Choroid plexus epithelial cell (primary cell): ENCODE data around the gene PRKG1.

Experiments used
- DNase-seq: peaks from one replicate; pipeline ENCODE4 v3.0.0-alpha.2; 2010; ENCODE audit warnings: low read depth
- H3K4me3 ChIP-seq: 2 replicates; pipeline ENCODE4 v1.5.1; 2011; ENCODE audit warnings: low read depth, mild to moderate bottlenecking, control low read depth, low read length, moderate library complexity
- TF ChIP-seq, protein P1 (sequence below): conservative IDR thresholded peaks from 2 replicates; pipeline ENCODE4 v1.5.1; 2011; ENCODE audit warnings: low read depth, mild to moderate bottlenecking, control low read depth, inconsistent platforms, low read length, moderate library complexity

PRKG1 gene

DNA sequence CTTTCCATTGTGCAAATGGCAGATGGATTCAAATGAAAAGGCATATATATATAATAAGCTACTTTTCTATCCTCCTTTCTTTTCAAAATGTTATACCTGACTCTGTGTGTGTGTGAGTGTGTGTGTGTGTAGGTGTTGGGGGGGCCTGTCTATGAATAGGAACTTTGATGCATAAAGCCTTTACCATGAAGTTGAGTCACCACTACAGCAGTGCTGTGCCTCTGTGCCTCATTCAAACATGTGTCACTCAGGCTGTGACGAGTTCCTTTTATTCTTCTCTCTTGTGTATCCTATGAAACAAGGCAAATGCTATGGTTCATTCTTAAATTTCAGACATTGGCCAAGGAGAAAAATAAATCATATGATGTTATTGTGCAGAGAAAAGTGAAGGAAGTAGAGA is 1187.1 kb downstream of the PRKG1 start:
- no peak overlapping the region for H3K4me3 ChIP-seq
- TF ChIP-seq, protein P1, sequence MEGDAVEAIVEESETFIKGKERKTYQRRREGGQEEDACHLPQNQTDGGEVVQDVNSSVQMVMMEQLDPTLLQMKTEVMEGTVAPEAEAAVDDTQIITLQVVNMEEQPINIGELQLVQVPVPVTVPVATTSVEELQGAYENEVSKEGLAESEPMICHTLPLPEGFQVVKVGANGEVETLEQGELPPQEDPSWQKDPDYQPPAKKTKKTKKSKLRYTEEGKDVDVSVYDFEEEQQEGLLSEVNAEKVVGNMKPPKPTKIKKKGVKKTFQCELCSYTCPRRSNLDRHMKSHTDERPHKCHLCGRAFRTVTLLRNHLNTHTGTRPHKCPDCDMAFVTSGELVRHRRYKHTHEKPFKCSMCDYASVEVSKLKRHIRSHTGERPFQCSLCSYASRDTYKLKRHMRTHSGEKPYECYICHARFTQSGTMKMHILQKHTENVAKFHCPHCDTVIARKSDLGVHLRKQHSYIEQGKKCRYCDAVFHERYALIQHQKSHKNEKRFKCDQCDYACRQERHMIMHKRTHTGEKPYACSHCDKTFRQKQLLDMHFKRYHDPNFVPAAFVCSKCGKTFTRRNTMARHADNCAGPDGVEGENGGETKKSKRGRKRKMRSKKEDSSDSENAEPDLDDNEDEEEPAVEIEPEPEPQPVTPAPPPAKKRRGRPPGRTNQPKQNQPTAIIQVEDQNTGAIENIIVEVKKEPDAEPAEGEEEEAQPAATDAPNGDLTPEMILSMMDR: no peak
- DNase-seq: no peak

DNA sequence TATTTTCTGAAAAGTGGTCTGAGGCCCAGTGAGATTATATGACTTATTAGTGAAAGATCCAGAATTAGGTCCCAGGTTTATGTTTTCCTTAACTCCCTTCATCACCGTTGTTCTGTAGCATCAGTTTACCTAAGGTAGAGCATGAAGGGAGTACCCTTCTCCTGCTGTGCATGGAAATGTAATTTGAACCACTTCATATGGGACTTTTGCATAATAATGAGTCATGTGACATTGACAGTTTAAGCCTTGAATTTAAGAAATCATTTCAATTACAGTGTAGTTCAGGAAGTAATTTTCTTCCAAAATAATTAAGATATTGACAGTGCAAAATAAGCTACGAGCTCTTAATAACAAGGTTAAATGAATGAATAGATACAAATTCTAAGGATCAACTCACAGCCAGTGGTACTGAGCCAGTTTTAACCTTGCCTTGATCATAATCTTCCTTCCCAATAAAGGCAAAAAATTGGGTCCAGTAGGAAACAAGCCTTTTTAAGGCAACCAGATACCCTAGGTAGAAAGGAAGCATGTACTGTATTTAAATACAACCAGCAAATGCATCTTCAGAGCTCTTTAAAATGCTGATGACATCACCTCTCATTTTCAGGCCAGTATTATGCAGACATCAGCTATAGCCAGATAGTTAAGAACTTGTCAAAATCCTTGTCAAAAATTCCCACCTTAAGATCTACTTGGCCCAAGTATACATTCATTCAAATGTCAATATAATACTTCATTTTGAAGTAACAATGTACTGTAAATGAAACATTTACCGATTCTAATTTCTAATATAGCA is 1191.0 kb downstream of the PRKG1 start:
- H3K4me3 ChIP-seq: no peak overlapping the region
- TF ChIP-seq, protein P1: no peak
- DNase-seq: no peak

DNA sequence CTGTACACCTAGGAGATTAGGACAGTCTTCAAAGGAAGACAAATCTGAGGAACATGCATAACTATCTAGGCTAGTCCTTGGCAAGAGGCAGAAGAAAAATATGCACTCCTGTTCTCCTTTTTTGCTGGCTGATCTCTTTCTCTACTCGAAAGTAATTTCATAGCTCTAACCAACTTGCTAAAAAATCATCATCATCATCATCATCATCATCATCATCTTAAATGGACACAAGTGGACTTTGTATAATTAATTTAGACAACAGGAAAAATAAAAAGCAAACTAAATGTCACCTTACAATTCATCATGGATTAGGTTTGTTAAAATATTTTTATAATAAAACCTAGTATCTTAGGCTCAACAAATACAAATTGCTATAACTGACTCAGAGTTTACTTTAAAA is 1192.6 kb downstream of the PRKG1 start:
- DNase-seq: no peak
- no peak overlapping the region for H3K4me3 ChIP-seq
- TF ChIP-seq, protein P1: no peak

DNA sequence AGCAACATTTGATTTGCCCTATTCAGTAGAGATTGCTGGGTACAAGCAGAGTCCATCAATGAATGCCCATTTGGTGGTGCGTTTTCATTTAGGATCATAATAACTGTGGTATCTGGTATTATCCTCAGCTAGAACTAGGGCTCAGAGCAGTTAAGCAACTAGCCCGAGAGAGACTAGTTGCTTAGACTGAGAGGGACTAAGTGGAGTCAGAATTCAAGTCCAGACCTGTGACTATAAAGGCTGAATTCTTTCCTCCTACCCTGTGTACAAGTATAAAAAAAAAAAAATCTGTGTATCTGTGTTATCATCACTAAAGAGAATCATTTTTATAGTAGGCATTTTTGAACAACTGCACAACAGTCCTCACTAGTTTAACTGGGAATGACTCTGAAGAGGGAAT is 1194.5 kb downstream of the PRKG1 start:
- DNase-seq: no peak
- TF ChIP-seq, protein P1: no peak
- H3K4me3 ChIP-seq: no peak overlapping the region

DNA sequence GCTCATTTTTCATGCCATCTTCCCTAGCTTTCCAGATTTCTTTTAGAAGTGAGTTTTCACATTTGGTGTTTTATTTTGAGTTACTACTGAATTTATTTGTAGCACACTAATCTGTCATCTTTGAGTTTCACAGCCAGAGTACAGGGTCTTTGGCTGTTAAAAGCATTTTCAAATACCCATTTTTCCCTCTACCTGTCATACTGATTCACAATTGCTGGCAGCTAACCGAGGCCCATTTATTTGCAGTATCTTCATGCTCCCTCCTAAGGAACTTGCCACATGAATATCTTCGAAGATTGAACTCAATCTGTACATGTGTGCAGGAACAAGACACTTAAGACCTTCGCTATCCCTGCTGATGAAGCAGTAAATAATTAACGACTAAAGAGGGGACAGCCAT is 1194.9 kb downstream of the PRKG1 start:
- H3K4me3 ChIP-seq: no peak overlapping the region

DNA sequence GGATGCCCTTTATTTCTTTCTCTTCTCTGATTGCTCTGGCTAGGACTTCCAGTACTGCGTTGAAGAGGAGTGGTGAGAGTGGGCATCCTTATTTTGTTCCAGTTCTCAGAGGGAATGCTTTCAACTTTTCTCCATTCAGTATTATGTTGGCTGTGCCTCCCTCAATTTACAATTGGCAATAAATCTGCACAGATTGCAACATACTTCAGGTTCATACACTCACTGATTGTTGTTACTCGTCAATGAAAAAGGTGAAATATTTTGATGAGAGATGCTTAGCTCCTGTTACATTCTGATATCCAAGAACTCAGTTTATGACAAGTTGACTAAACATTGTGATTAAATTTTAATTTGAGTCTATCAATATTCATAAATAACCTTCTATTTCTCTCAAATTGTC is 1201.9 kb downstream of the PRKG1 start:
- H3K4me3 ChIP-seq: no peak overlapping the region
- TF ChIP-seq, protein P1: no peak
- DNase-seq: no peak

More for the DNA sequence above, 1194.9 kb downstream of the PRKG1 start:
- TF ChIP-seq, protein P1: no peak
- no peak for DNase-seq

DNA sequence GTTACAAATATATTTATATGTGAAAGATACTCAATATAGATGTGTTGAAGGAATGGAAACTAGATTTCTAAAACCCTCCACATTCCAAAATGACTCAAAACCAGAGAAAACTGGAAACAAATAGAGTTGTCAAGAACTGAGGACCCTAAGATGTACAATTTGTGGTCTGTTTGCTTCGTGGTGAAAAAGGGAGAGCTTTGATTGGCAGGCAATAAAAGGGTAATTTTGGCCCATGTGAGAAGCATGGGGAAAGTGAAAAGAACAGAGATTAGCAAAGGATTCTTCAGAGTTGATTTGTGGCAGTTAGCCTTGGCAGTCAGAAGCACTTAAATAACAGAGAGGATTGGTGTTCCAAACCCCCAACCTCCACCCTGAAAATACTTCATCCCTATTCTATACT is 1202.7 kb downstream of the PRKG1 start:
- no peak overlapping the region for H3K4me3 ChIP-seq
- TF ChIP-seq, protein P1: no peak
- DNase-seq: no peak
